Dendritic cell treated with granulocyte-macrophage colony-stimulating factor and Interleukin-4, amounts not matched to agents 40 ng/mL and 50 ng/mL, for 4 days (primary cell): ENCODE measurements around the gene ROR1.

Experiments
- H3K27ac Mint-ChIP-seq: one replicate; pipeline ENCODE4 v1.8.0; 2022; ENCODE audit warnings: mild to moderate bottlenecking, mixed read lengths
- H3K27me3 Mint-ChIP-seq: one replicate; pipeline ENCODE4 v1.8.0; 2022; ENCODE audit warnings: mild to moderate bottlenecking, mixed read lengths
- H3K36me3 Mint-ChIP-seq: one replicate; pipeline ENCODE4 v1.8.0; 2022; ENCODE audit warnings: low read depth, mixed read lengths
- H3K4me1 Mint-ChIP-seq: one replicate; pipeline ENCODE4 v1.8.0; 2022; ENCODE audit warnings: low read depth, mixed read lengths
- H3K4me3 Mint-ChIP-seq: one replicate; pipeline ENCODE4 v1.8.0; 2022; ENCODE audit warnings: mild to moderate bottlenecking, moderate library complexity, mixed read lengths
- H3K9me3 Mint-ChIP-seq: one replicate; pipeline ENCODE4 v1.8.0; 2022; ENCODE audit warnings: mixed read lengths
- intact Hi-C: fragments of 100-400 bp; cut with micrococcal nuclease; formaldehyde crosslinking; loops from one replicate; pipeline ENCODE4 v1.15.0; 2022

The ROR1 gene

GRCh38 chr1:63773815-63774616 lies at the start of gene ROR1:
Gene ROR1, plus strand, starts transcription at chr1:63774017.
- peak within 1 kb of the TSS; percentile 74 for H3K4me3 Mint-ChIP-seq
- intact Hi-C loops, result no loop called here
- H3K36me3 Mint-ChIP-seq, result no peaks in the 10 kb centered on the region
- no peaks in the 10 kb centered on the region for H3K9me3 Mint-ChIP-seq
- H3K27me3 Mint-ChIP-seq, result peaks cover 66% of the 10 kb centered on the region
- H3K27ac Mint-ChIP-seq, result no peak within 1 kb of the TSS
- H3K4me1 Mint-ChIP-seq, result peaks cover 12% of the 10 kb centered on the region

GRCh38 chr1:63724375-63724899 lies 49.4 kb upstream of the ROR1 start:
- H3K36me3 Mint-ChIP-seq, result no peaks in the 10 kb centered on the region
- H3K4me1 Mint-ChIP-seq, result no peaks in the 10 kb centered on the region
- no peak overlapping the region for H3K27ac Mint-ChIP-seq
- H3K4me3 Mint-ChIP-seq, result no peak overlapping the region
- intact Hi-C loops, result no loop called here
- no peaks in the 10 kb centered on the region for H3K9me3 Mint-ChIP-seq
- H3K27me3 Mint-ChIP-seq, result no peaks in the 10 kb centered on the region

- no peaks in the 10 kb centered on the region for H3K9me3 Mint-ChIP-seq
- H3K27me3 Mint-ChIP-seq, result no peaks in the 10 kb centered on the region
- H3K36me3 Mint-ChIP-seq, result no peaks in the 10 kb centered on the region
- no peak overlapping the region for H3K27ac Mint-ChIP-seq
- intact Hi-C loops, result no loop called here
- H3K4me1 Mint-ChIP-seq, result peaks cover 11% of the 10 kb centered on the region
- H3K4me3 Mint-ChIP-seq, result no peak overlapping the region
Observed at GRCh38 chr1:63728611-63729226, 45.1 kb upstream of the ROR1 start.

- no peaks in the 10 kb centered on the region for H3K36me3 Mint-ChIP-seq
- H3K27me3 Mint-ChIP-seq, result no peaks in the 10 kb centered on the region
- peaks cover 11% of the 10 kb centered on the region for H3K4me1 Mint-ChIP-seq
- H3K27ac Mint-ChIP-seq, result no peak overlapping the region
- H3K9me3 Mint-ChIP-seq, result no peaks in the 10 kb centered on the region
- intact Hi-C loops, result no loop called here
- H3K4me3 Mint-ChIP-seq, result no peak overlapping the region
Observed at GRCh38 chr1:63729227-63729620, 44.6 kb upstream of the ROR1 start.

- no peaks in the 10 kb centered on the region for H3K27me3 Mint-ChIP-seq
- no peaks in the 10 kb centered on the region for H3K9me3 Mint-ChIP-seq
- no peak overlapping the region for H3K27ac Mint-ChIP-seq
- H3K36me3 Mint-ChIP-seq, result no peaks in the 10 kb centered on the region
- H3K4me1 Mint-ChIP-seq, result peaks cover 11% of the 10 kb centered on the region
- no peak overlapping the region for H3K4me3 Mint-ChIP-seq
- intact Hi-C loops, result no loop called here
Observed at GRCh38 chr1:63730211-63730610, 43.6 kb upstream of the ROR1 start.

GRCh38 chr1:63731117-63732043 lies 42.4 kb upstream of the ROR1 start:
- peaks cover 11% of the 10 kb centered on the region for H3K4me1 Mint-ChIP-seq
- no peaks in the 10 kb centered on the region for H3K27me3 Mint-ChIP-seq
- H3K27ac Mint-ChIP-seq, result no peak overlapping the region
- no peaks in the 10 kb centered on the region for H3K36me3 Mint-ChIP-seq
- no peak overlapping the region for H3K4me3 Mint-ChIP-seq
- no peaks in the 10 kb centered on the region for H3K9me3 Mint-ChIP-seq
- intact Hi-C loops, result no loop called here

- no peaks in the 10 kb centered on the region for H3K27me3 Mint-ChIP-seq
Observed at GRCh38 chr1:63732666-63733065, 41.2 kb upstream of the ROR1 start.

GRCh38 chr1:63738772-63739171 lies 35.0 kb upstream of the ROR1 start:
- Mint-ChIP-seq H3K27ac (no peak overlapping the region), H3K36me3 (no peaks in the 10 kb centered on the region), H3K27me3 (no peaks in the 10 kb centered on the region), H3K9me3 (no peaks in the 10 kb centered on the region), H3K4me1 (no peaks in the 10 kb centered on the region), H3K4me3 (no peak overlapping the region)
- intact Hi-C loops, result no loop called here

More at GRCh38 chr1:63732666-63733065, 41.2 kb upstream of the ROR1 start:
- Mint-ChIP-seq H3K4me1 (peaks cover 11% of the 10 kb centered on the region), H3K36me3 (no peaks in the 10 kb centered on the region), H3K9me3 (no peaks in the 10 kb centered on the region), H3K27ac (no peak overlapping the region), H3K4me3 (no peak overlapping the region)
- intact Hi-C loops, result no loop called here

- Mint-ChIP-seq H3K9me3 (no peaks in the 10 kb centered on the region), H3K27ac (no peak overlapping the region), H3K4me1 (no peaks in the 10 kb centered on the region), H3K36me3 (no peaks in the 10 kb centered on the region), H3K27me3 (no peaks in the 10 kb centered on the region), H3K4me3 (no peak overlapping the region)
- intact Hi-C loops, result no loop called here
Observed at GRCh38 chr1:63739452-63739851, 34.4 kb upstream of the ROR1 start.

GRCh38 chr1:63740432-63740831 lies 33.4 kb upstream of the ROR1 start:
- no peaks in the 10 kb centered on the region for H3K36me3 Mint-ChIP-seq
- no peaks in the 10 kb centered on the region for H3K4me1 Mint-ChIP-seq
- H3K9me3 Mint-ChIP-seq, result no peaks in the 10 kb centered on the region
- H3K4me3 Mint-ChIP-seq, result no peak overlapping the region
- intact Hi-C loops, result no loop called here
- no peak overlapping the region for H3K27ac Mint-ChIP-seq
- H3K27me3 Mint-ChIP-seq, result no peaks in the 10 kb centered on the region

GRCh38 chr1:63742526-63742925 lies 31.3 kb upstream of the ROR1 start:
- no peaks in the 10 kb centered on the region for H3K9me3 Mint-ChIP-seq
- H3K4me1 Mint-ChIP-seq, result peaks cover 9% of the 10 kb centered on the region
- H3K27me3 Mint-ChIP-seq, result no peaks in the 10 kb centered on the region
- intact Hi-C loops, result no loop called here
- H3K4me3 Mint-ChIP-seq, result no peak overlapping the region
- H3K27ac Mint-ChIP-seq, result no peak overlapping the region
- no peaks in the 10 kb centered on the region for H3K36me3 Mint-ChIP-seq

GRCh38 chr1:63743781-63744180 lies 30.0 kb upstream of the ROR1 start:
- intact Hi-C loops, result no loop called here
- H3K36me3 Mint-ChIP-seq, result no peaks in the 10 kb centered on the region
- H3K4me1 Mint-ChIP-seq, result peaks cover 15% of the 10 kb centered on the region
- H3K9me3 Mint-ChIP-seq, result no peaks in the 10 kb centered on the region
- H3K27me3 Mint-ChIP-seq, result no peaks in the 10 kb centered on the region
- no peak overlapping the region for H3K4me3 Mint-ChIP-seq
- H3K27ac Mint-ChIP-seq, result no peak overlapping the region

- H3K4me1 Mint-ChIP-seq, result peaks cover 15% of the 10 kb centered on the region
- H3K9me3 Mint-ChIP-seq, result no peaks in the 10 kb centered on the region
- no peaks in the 10 kb centered on the region for H3K27me3 Mint-ChIP-seq
- no peaks in the 10 kb centered on the region for H3K36me3 Mint-ChIP-seq
- intact Hi-C loops, result no loop called here
- no peak overlapping the region for H3K4me3 Mint-ChIP-seq
- no peak overlapping the region for H3K27ac Mint-ChIP-seq
Observed at GRCh38 chr1:63746129-63746864, 27.5 kb upstream of the ROR1 start.
